Measurements from ENCODE around the gene EXOC4.

Gene EXOC4

DNA sequence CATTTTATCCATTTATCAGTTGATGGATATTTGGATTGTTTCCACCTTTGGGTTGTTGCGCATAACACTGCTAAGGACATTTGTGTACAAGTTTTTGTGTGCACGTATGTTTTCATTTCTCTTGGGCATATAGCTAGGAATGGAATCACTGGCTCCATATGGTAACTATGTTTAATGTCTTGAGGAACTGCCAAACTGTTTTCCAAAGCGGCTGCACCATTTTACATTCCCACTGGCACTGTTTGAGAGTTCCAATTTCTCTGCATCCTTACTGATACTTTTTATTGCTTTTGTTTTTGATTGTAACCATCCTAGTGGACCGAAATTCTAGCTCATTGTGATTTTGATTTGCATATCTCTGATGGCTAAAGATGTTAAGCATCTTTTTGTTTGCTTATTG, 118.7 kb downstream of the EXOC4 start:
- no peak for DNase-seq

DNA sequence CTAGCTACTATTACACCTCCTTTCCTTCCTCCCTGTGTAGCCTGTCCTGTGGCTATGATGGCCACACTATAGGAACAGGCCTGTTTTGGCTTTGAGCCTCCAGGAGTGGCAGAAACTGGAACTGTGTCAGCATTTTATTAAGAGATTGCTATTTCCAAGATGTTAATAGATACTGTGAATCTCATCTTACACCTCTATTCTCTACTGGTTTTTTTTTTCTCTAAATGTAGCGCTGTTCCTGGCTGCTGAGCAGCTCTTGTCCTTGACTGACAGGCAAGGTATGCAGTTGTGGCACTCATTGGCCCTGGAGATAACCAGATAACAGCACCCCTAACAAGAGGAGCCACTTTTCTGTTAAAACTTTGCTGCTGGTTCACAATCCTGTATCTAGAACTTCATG, 119.5 kb downstream of the EXOC4 start:
- no peak for DNase-seq

DNA sequence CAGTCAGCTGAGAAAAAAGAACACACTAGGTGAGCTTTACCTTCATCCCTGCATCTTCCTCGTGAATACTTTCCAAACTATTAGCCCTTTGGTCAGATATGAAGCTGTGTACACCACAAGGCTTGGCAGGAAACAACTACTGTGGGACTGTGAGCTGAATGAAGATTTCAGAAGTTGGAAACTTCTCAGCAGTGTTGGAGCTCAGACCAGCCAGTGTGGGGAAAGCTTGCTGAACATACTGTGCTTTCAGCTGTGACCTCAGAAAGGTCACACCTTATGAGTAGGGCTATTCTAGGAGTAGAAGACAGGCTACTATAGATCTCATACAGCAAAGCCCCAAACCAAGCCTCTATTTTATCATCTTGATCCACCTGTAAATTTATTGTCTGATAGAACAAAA, 123.6 kb downstream of the EXOC4 start:
- DNase-seq = no peak

DNA sequence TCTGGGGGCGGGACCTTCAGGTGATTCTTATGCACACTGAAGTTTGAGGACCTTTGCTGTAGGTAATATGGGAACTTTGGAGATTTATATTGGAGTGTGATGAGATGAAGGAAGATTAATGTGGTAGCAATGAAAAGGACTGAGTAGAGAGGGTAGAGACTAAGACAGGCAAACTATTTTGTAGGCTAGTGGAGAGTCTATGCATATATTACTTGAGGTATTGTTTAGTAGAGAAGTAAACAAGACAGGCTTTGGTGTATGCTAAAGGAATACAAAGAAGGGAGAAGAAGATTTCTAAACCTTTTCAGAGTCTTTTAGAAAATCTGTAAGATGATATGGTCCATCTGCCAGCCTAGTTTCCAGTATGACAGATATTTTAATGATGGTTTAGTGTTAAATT, 129.1 kb downstream of the EXOC4 start:
- no peak for DNase-seq

DNA sequence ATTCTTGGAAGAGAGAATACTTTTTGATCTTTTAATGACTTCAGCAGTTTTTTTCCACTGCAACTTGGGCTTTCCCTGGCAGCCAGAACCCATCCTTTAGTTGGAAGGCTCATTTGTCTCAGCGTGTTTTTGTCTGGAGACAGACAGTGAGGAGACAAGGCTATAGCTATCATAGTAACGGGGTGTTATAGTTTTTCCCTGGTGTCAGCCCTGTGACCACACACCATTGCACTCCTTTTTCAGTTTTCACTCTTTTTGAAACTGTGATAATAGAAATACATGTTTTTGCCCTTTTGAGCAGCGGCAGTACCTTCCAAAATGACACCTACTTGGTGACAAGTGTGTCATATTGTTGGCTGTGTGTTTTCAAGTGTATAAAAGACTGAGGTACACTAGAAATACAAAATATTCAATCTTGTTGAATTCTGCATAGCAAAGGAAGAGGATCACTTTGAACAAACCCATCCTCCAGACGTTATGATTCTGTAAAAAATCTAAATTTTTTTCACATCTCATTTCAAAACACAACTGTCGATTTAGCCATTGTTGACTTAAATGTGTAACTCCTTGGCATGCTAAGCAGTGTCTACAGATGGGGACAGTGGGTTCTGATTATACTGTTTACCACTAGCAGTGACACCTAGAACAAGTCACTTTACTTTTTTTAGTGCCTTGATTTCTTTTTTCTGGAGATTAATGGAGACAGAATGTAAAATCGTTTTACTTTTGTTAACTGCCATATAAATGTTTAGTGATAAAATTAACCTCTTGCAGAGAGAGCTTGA, 130.1 kb downstream of the EXOC4 start:
- DNase-seq = no peak

GRCh38 chr7:133386205-133386604, 133.3 kb downstream of the EXOC4 start:
- DNase-seq = no peak

DNA sequence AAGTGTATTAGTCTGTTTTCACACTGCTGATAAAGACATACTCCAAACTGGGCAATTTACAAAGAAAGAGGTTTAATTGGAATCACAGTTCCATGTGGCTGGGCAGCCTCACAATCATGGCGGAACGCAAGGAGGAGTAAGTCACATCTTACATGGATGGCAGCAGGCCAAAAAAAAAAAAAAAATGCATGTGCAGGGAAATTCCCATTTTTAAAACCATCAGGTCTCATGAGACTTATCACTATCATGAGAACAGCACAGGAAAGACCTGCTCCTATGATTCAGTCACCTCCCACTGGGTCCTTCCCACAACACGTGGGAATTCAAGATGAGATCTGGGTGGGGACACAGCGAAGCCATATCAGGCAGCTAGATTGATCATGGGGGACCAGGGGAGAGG, 136.8 kb downstream of the EXOC4 start:
- DNase-seq = no peak

DNA sequence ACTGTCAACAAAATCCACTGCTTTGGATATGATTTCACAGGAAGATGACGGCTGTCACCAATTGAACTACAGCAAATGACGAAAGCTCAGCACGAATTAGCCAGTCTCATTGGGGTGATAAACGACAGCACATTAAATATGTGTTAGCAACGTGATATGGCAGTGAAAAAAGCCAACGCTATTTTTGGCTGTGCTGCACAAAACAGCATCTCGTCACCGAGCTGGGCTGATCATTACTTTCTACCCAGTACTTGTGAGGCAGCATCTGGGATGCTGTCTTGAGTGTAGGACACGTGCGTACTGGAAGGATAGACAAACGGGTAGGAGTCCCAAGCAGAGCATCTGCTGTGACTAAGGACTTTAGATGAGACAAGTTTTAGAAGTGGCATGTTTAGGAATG, 138.3 kb downstream of the EXOC4 start:
- no peak for DNase-seq

- no peak for DNase-seq
These were observed 141.5 kb downstream of the EXOC4 start for GRCh38 chr7:133394369-133394768.

DNA sequence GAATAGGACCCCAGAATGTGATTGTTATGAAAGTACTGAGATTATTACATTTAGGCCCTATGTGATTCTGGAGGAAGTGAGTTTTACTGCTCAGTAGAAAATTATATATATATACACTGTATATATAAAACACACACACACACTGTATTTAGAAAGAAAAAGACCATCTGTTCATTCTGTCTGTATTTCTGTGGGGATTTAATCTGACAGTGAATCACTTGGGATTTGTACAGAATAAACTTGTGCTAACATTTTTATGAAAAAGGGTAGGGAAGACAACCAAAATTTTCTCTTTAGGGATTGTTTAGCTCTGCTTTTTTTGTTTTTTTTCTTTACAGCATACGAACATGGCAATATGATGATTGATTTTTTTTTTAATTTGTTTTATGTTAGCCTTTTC, 142.7 kb downstream of the EXOC4 start:
- no peak for DNase-seq

DNA sequence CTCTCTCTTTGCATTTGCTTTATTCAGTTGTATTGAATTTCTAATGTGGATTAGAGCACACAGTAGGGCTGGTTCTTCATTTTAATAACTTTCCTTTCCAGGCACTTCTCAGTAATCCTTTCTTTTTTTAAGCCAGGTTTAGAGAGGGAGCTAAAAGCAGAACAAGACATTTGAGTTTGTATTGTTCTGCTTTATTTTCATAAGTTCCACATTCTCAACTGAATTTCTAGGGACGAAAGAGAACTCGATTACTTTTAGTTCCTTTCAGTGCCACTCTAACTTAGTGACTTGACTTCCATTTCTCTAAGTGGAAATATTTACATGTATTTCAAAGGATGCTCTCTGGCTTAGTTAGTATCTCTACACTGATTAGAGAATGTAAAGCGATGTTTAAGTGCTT, 145.6 kb downstream of the EXOC4 start:
- DNase-seq = no peak

GRCh38 chr7:133401225-133401624, 148.3 kb downstream of the EXOC4 start:
- DNase-seq = no peak

DNA sequence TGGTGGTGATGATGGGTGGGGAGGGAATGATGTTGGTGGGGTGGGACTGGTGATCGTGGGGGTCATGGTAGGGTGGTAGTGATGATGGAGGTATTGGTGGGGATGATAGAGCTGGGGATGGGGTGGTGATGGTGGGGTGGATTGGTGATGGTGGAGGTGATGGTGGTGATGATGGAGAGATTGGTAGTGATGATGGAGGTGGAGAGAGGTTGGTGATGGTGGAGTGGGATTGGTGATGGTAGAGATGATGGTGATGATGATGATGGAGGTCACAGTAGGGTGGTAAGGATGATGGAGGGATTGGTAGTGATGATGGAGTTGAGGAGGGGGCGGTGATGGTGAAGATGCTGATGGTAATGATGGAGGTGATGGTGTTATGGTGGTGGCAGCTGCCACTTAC, 155.3 kb downstream of the EXOC4 start:
- no peak for DNase-seq

DNA sequence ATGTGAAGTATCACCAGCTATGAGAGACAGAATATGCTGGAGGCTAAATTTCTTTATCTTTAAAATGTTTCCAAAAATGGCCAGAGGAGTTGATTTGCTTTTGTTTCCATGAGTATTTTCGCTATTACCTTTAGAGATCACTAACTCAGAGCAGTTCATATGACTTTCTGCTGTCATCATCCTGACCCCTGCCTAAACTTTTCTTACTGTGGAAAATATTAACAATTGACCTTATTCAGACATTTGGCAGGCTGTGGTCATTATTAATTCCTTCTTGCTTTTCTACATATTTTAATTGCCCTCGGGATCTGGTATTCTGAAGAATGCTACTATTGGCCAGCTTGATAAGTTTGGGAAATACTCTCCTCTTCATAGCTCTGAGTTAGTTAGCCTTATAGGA, 156.5 kb downstream of the EXOC4 start:
- no peak for DNase-seq

- no peak for DNase-seq
These were observed 157.1 kb downstream of the EXOC4 start for GRCh38 chr7:133409966-133410365.

DNA sequence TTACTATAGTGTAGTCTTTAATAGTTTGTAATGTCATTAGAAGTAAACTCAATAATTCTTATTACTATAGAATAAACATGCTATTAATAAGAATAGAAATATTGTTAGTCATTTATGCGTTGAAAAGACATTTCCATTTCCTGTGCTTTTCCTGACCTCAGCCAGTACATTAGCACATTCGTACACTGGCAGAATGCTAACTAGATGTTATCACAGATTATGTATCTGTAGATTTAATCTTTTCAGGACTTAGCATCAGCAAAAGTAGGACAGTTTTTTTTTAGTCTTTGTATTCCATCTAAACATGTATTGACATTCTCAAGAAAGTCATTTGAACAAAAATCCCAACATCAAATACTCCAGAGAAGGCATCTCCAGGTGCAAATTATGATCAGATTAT, 158.5 kb downstream of the EXOC4 start:
- DNase-seq = no peak

DNA sequence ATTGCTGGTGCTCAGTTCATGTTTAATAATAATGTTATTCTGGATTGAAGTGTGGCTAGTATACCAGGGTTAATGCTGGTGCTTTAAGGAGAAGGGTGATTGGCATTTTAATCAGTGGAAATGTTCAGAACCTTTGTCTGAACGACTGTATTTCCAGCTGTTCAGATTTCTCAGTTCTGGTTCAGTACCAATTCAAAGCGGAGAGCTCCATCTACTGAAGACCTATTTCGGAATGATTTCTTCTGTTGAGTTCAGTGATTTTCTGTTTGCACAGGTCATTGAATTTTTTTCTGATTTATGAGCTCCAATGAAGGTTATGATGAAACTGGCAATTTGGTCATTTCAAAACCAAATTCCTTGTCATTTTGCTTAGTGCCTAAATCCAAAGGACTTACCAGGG, 160.1 kb downstream of the EXOC4 start:
- no peak for DNase-seq

- no peak for DNase-seq
These were observed 166.2 kb downstream of the EXOC4 start for GRCh38 chr7:133419041-133419440.

- DNase-seq = no peak
These were observed 170.7 kb downstream of the EXOC4 start for GRCh38 chr7:133423618-133424017.

DNA sequence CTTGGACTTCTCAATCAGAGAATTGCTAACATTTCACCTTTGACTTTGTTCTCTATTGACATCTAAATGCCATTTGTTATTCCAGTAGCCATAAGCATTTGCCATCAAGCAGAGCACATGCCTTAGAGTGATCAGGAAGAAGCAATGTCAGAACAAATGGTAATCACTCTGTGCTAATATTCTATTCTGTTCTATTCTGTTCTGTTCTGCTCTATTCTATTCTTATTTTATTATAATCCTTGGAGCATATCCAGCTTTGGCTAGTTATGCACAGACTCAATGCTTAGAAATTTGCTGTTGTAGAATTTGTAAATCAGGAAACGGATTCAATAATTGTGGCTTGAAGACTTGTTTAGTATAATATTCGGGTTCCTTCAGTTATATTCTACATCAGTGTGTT, 175.4 kb downstream of the EXOC4 start:
- no peak for DNase-seq

DNA sequence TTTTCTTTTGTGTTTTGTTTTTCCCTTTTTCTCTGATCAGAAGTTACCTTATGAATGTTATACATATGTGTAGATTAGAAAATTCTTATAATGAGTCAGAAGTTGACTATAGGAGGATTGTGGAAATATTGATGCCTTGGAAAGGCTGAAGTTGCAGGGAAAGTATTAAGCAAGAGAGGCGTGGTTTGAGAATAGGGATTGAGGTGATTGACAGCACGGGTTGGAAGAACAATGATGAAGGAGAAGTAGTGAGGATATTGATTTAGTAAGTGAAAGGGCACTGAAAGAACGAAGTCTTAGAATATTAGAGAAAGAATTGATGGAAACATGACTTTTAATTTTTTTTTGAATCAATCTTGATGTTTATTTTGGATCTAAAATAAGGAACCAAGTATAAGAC, 176.0 kb downstream of the EXOC4 start:
- no peak for DNase-seq

DNA sequence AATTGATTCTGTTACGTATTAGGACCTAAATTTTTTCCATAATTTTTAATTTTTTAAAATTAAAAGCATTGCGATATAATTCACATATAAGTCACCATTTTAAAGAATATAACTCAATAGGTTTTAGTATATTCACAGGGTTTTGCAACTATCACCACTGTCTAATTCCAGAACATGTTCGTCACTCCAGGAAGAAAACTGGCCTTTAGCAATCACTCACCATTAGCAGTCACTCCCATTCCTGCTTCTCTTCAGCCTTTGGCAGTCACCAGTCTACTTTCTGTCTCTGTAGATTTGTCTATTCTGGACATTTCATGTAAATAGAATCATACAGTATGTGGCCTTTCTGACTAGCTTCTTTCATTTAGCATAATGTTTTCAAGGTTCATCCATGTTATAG, 176.5 kb downstream of the EXOC4 start:
- DNase-seq = no peak

DNA sequence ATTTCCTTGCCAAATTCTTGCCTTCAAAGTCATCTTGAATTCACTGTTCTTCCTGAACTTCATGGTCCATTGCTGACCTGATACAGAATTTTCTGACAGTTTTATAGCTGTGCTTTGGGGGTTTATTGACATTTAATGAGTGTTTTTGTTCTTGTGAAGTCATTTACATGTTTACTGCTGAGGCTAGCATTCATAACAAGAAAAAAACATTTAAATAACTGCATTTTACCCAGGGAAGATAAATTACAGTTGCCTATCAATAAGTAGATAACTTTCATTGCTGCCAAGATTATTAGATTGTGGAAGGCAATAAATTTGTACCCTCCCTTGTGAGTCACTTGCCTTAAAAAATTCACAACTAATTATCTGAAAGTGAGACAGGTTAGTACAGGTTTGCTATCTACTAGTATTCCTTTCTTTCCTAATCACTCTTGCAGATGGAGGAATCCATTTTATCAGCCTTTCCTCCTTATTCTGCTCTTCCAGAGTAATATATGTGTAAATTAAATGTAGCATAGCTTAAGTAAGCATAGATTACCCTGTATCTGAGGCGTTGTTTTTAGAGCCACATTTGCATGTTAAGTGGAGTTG, 178.4 kb downstream of the EXOC4 start:
- no peak for DNase-seq

GRCh38 chr7:133433165-133433812, 180.4 kb downstream of the EXOC4 start:
- no peak for DNase-seq
